WTC11 (cell line): ENCODE data around the gene CHRNE. TPM values are rescaled to one million over a fixed set of nuclear protein-coding genes. Genes with fewer than 3 reads are reported as not detected.

Experiments used
- ATAC-seq: fragments of 200-7000 bp; cut with Tn5 transposase; 2 replicates; pipeline ENCODE4 v1.10.0; 2021; ENCODE audit warnings: mild to moderate bottlenecking, moderate library complexity
- CTCF ChIA-PET: fragments of 300-600 bp; sonication (Branson Sonifier 250); formaldehyde crosslinking; loops from one replicate; lab custom pipeline; 2021; ENCODE audit warnings: antibody characterized with exemption; lab: Charles Lee
- POLR2A ChIA-PET: fragments of 350-600 bp; sonication (Branson Sonifier 250); formaldehyde crosslinking; loops from one replicate; lab custom pipeline; 2021; ENCODE audit warnings: antibody characterized with exemption; lab: Charles Lee
- DNase-seq: peaks from one replicate; pipeline ENCODE4 v3.0.0; 2021; ENCODE audit warnings: low spot score
- H3K27ac Mint-ChIP-seq: 2 replicates; pipeline ENCODE4 v1.8.0; 2021; ENCODE audit warnings: mixed read lengths
- H3K27me3 Mint-ChIP-seq: 2 replicates; pipeline ENCODE4 v1.8.0; 2021; ENCODE audit warnings: low read depth, mild to moderate bottlenecking, moderate library complexity, mixed read lengths
- H3K36me3 Mint-ChIP-seq: 2 replicates; pipeline ENCODE4 v1.8.0; 2021; ENCODE audit warnings: mixed read lengths
- H3K4me1 Mint-ChIP-seq: 2 replicates; pipeline ENCODE4 v1.8.0; 2022; ENCODE audit warnings: mixed read lengths
- H3K4me3 Mint-ChIP-seq: 2 replicates; pipeline ENCODE4 v1.8.0; 2021; ENCODE audit warnings: mild to moderate bottlenecking, moderate library complexity, mixed read lengths
- H3K9me3 Mint-ChIP-seq: 2 replicates; pipeline ENCODE4 v1.8.0; 2021; ENCODE audit warnings: mixed read lengths
- CREB1 ChIP-seq: sonication (generic); formaldehyde crosslinking; IDR thresholded peaks from 2 replicates; pipeline ENCODE4 v1.8.0; 2023; ENCODE audit warnings: mild to moderate bottlenecking, missing genetic modification reagents
- EMX1 ChIP-seq: fragments of 250-450 bp; sonication (Bioruptor Pico); IDR thresholded peaks from 2 replicates; pipeline ENCODE4 v1.8.0; 2021; ENCODE audit warnings: mild to moderate bottlenecking
- ETV6 ChIP-seq: sonication (generic); formaldehyde crosslinking; IDR thresholded peaks from 2 replicates; pipeline ENCODE4 v1.8.1; 2022; ENCODE audit warnings: mild to moderate bottlenecking, missing genetic modification reagents
- FOXP1 ChIP-seq: sonication (generic); formaldehyde crosslinking; IDR thresholded peaks from 2 replicates; pipeline ENCODE4 v1.8.0; 2022; ENCODE audit warnings: missing genetic modification reagents, mild to moderate bottlenecking, moderate library complexity, borderline replicate concordance
- JUN ChIP-seq: sonication (generic); formaldehyde crosslinking; IDR thresholded peaks from 2 replicates; pipeline ENCODE4 v1.8.0; 2023; ENCODE audit warnings: mild to moderate bottlenecking, missing genetic modification reagents
- MYBL2 ChIP-seq: sonication (generic); formaldehyde crosslinking; IDR thresholded peaks from 2 replicates; pipeline ENCODE4 v1.8.1; 2023; ENCODE audit warnings: mild to moderate bottlenecking, moderate library complexity, missing genetic modification reagents
- NFATC4 ChIP-seq: fragments of 250-450 bp; sonication (Bioruptor Pico); IDR thresholded peaks from 2 replicates; pipeline ENCODE4 v1.9.0; 2021; ENCODE audit warnings: mild to moderate bottlenecking
- NFYB ChIP-seq: sonication (generic); formaldehyde crosslinking; conservative IDR thresholded peaks from 2 replicates; pipeline ENCODE4 v1.8.0; 2022; ENCODE audit warnings: low read depth, missing genetic modification reagents
- OVOL2 ChIP-seq: fragments of 250-450 bp; sonication (Bioruptor Pico); IDR thresholded peaks from 2 replicates; pipeline ENCODE4 v1.9.0; 2021; ENCODE audit warnings: mild to moderate bottlenecking, borderline replicate concordance
- PREB ChIP-seq: sonication (generic); formaldehyde crosslinking; IDR thresholded peaks from 2 replicates; pipeline ENCODE4 v1.8.1; 2022; ENCODE audit warnings: mild to moderate bottlenecking, missing genetic modification reagents, moderate library complexity, borderline replicate concordance
- TCF7 ChIP-seq: sonication (generic); formaldehyde crosslinking; IDR thresholded peaks from 2 replicates; pipeline ENCODE4 v1.8.0; 2022; ENCODE audit warnings: mild to moderate bottlenecking, low read depth, missing genetic modification reagents, moderate library complexity
- TEAD4 ChIP-seq: sonication (generic); formaldehyde crosslinking; IDR thresholded peaks from 2 replicates; pipeline ENCODE4 v1.8.0; 2022; ENCODE audit warnings: mild to moderate bottlenecking, missing genetic modification reagents
- TP53 ChIP-seq: sonication (generic); formaldehyde crosslinking; IDR thresholded peaks from 2 replicates; pipeline ENCODE4 v1.8.1; 2023; ENCODE audit warnings: mild to moderate bottlenecking, missing genetic modification reagents
- USF2 ChIP-seq: sonication (generic); formaldehyde crosslinking; IDR thresholded peaks from 2 replicates; pipeline ENCODE4 v1.8.1; 2023; ENCODE audit warnings: mild to moderate bottlenecking, missing genetic modification reagents, moderate library complexity
- ZBTB43 ChIP-seq: sonication (generic); formaldehyde crosslinking; IDR thresholded peaks from 2 replicates; pipeline ENCODE4 v1.8.1; 2023; ENCODE audit warnings: mild to moderate bottlenecking, missing genetic modification reagents
- ZNF263 ChIP-seq: sonication (generic); formaldehyde crosslinking; IDR thresholded peaks from 2 replicates; pipeline ENCODE4 v1.8.1; 2022; ENCODE audit warnings: low read depth, mild to moderate bottlenecking, moderate library complexity, missing genetic modification reagents
- ZNF416 ChIP-seq: fragments of 250-450 bp; sonication (Bioruptor Pico); IDR thresholded peaks from 2 replicates; pipeline ENCODE4 v1.9.0; 2021; ENCODE audit warnings: mild to moderate bottlenecking, inconsistent platforms
- ZNF532 ChIP-seq: fragments of 250-450 bp; sonication (Bioruptor Pico); IDR thresholded peaks from 2 replicates; pipeline ENCODE4 v1.9.0; 2021; ENCODE audit warnings: mild to moderate bottlenecking, borderline replicate concordance
- total RNA-seq: library from RNA; stranded (reverse); gene quantifications from 3 replicates; pipeline ENCODE4 v1.2.3, GENCODE V29; 2021
- TF ChIP-seq, protein P1 (sequence below): sonication (generic); formaldehyde crosslinking; IDR thresholded peaks from 2 replicates; pipeline ENCODE4 v1.8.1; 2022; ENCODE audit warnings: low read depth, missing genetic modification reagents, borderline replicate concordance

Gene CHRNE
- total RNA-seq, 1 experiment from 2014 or later, result 0.70 TPM

DNA sequence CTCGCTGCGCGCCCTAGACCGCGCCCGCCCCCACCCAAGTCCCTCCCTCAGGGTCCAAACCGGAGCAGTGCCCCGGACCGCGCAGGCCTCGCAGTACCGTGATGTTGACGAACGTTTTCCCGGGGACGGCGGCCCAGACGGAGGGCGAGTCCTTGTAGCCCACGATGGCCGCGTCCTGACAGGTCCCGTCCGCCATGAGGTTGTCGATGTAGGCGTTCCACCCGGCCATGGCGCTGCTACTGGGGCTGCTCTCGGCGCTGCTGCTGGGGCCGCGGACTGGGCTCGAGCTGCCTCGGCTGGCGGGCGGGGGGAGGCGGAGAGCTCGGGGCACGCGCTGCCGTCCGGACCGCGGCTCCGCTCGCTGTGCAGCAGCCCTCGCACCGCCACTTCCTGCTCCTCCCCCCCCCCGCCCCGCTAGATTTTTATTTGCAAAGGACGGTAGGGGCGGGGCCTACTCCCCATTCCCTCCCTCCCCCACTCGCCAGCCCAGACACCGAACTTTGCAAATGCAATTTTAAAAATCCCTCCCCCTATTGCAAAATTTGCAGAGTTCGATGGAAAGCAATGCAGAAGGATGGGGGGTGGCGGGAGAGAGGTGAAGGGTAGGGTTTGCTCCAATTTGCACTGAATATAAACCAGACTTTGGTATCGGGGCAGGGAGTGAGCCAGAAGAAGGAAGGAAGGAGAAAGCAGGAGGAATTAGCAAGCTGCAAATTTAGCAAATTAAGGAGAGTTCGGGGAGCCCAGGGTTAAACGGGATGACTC lies 45.5 kb upstream of the CHRNE start, which contains the start of gene PFN1 (continued):
- TF ChIP-seq ZNF532 (CRISPR knock-in tag) (no peak), ZNF416 (CRISPR knock-in tag) (0 out of 2 replicates have a peak, but pooled peaks have one; percentile 67), NFYB (CRISPR knock-in tag) (no peak; the same call in 1 of the 2 replicates), USF2 (CRISPR knock-in tag) (no peak; the same call in 1 of the 2 replicates), ETV6 (CRISPR knock-in tag) (peak; percentile 85; the same call in 1 of the 2 replicates), JUN (CRISPR knock-in tag) (peak; percentile 42), PREB (CRISPR knock-in tag) (0 out of 2 replicates have a peak, but pooled peaks have one; percentile 26)
- TF ChIP-seq, protein P1, sequence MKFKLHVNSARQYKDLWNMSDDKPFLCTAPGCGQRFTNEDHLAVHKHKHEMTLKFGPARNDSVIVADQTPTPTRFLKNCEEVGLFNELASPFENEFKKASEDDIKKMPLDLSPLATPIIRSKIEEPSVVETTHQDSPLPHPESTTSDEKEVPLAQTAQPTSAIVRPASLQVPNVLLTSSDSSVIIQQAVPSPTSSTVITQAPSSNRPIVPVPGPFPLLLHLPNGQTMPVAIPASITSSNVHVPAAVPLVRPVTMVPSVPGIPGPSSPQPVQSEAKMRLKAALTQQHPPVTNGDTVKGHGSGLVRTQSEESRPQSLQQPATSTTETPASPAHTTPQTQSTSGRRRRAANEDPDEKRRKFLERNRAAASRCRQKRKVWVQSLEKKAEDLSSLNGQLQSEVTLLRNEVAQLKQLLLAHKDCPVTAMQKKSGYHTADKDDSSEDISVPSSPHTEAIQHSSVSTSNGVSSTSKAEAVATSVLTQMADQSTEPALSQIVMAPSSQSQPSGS (CRISPR knock-in tag), result no peak

DNA sequence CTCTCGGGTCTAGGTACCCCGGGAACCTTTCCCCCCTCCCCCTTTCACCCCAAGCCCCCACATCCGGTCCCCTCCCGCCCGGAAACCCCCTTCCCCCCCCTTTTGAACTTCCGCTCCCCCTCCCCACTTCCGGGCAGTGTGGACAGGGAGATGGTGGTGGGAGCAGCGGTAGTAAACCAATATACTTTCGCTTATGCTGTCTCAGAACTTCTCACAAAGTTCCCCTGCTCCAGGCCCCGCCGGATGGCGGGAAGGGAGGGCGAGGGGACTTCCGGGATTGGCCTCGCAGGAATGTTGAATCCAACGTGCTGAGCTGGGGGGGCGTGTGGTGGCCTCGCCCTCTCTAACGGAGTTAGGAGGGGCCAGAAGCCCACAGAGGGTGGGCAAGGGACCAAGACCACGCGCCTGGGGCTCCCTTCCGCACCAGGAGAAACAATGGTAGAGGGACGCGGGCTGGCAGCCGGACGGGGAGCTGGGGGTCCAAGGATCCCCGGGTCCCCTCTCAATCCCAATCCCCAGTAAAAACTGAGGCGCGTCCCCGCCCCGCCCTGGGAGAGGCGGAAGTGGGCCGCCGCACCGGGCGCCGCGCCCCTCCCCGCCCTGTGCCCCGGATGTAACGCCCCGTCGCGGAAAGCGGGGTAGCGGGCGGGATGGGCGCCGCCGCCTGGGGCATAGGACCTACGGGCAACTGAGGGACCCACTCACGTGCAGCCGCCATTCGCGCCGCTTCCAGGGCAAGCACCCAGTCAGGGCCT lies 44.7 kb upstream of the CHRNE start:
- peak overlapping the region; percentile 91 for H3K4me3 Mint-ChIP-seq
- peak overlapping the region; percentile 87 for H3K27ac Mint-ChIP-seq
- peak; percentile 59 for DNase-seq
- H3K4me1 Mint-ChIP-seq, result peaks cover 38% of the 10 kb centered on the region
- ChIA-PET CTCF (interaction anchor here (0.6 to 5.4 kb wide), 5 partner anchors 8 to 88 kb away, joined by 3 to 27 read pairs (median 6); partner anchors contain the start of genes RNF167, SLC25A11 and SLC52A1), POLR2A (interaction anchor here (0.7 to 3.5 kb wide), 5 partner anchors 7 to 520 kb away, joined by 3 to 45 read pairs (median 4); partner anchors contain the start of genes RNF167, SLC25A11 and SPAG7)
- H3K36me3 Mint-ChIP-seq, result peaks cover 35% of the 10 kb centered on the region
- H3K27me3 Mint-ChIP-seq, result no peaks in the 10 kb centered on the region
- no peaks in the 10 kb centered on the region for H3K9me3 Mint-ChIP-seq
- TF ChIP-seq TCF7 (no peak), EMX1 (CRISPR knock-in tag) (0 out of 2 replicates have a peak, but pooled peaks have one; percentile 54), ETV6 (CRISPR knock-in tag) (0 out of 2 replicates have a peak, but pooled peaks have one; percentile 45), OVOL2 (CRISPR knock-in tag) (0 out of 2 replicates have a peak, but pooled peaks have one; percentile 66), CREB1 (CRISPR knock-in tag) (0 out of 2 replicates have a peak, but pooled peaks have one; percentile 80), ZNF416 (CRISPR knock-in tag) (0 out of 2 replicates have a peak, but pooled peaks have one; percentile 36), MYBL2 (peak; percentile 83), ZNF263 (CRISPR knock-in tag) (no peak), FOXP1 (CRISPR knock-in tag) (peak; percentile 23; the same call in 1 of the 2 replicates), ZBTB43 (peak; percentile 23; the same call in 1 of the 2 replicates), TEAD4 (no peak), TP53 (CRISPR knock-in tag) (peak; percentile 56; the same call in 1 of the 2 replicates), NFATC4 (0 out of 2 replicates have a peak, but pooled peaks have one; percentile 23)
- TF ChIP-seq, all 79 proteins: peak for 10
- ATAC-seq, result no peak
